OCI-LY7 (cell line): ENCODE results near the gene MEAF6. TPM values are rescaled to one million over a fixed set of nuclear protein-coding genes. Genes with fewer than 3 reads are reported as not detected.
A peak's percentile ranks its signal among the peaks of the same experiment; 100 is the strongest.

Experiments
- BruUV-seq: library from RNA; stranded (reverse); fragments of 400-500 nt; replicated peaks from 2 replicates; lab custom pipeline; 2021; lab: Mats Ljungman, UMichigan
- CTCF ChIA-PET: fragments of 300-600 bp; sonication (Branson Sonifier 250); formaldehyde crosslinking; loops from one replicate; lab custom pipeline; 2022; ENCODE audit warnings: antibody characterized with exemption; ENCODE audit not compliant: unreplicated experiment; lab: Charles Lee
- POLR2A ChIA-PET: fragments of 300-600 bp; sonication (Branson Sonifier 250); formaldehyde crosslinking; loops from one replicate; lab custom pipeline; 2022; ENCODE audit warnings: antibody characterized with exemption; lab: Charles Lee
- DNase-seq: peaks from one replicate; pipeline ENCODE4 v3.0.0-alpha.2; 2015; ENCODE audit warnings: low spot score
- H2AFZ ChIP-seq: fragments of 200-600 bp; sonication (generic), shearing (Covaris generic); 2 replicates; pipeline ENCODE4 v1.6.1; 2014; ENCODE audit warnings: mild to moderate bottlenecking, antibody characterized with exemption, low read length, moderate library complexity
- H3K27ac ChIP-seq: fragments of 200-600 bp; sonication (generic); 2 replicates; pipeline ENCODE4 v1.5.1; 2014; ENCODE audit warnings: mixed run types, low read depth, mild to moderate bottlenecking, moderate library complexity, low read length, inconsistent platforms; ENCODE audit not compliant: poor library complexity, severe bottlenecking
- H3K36me3 ChIP-seq: fragments of 200-600 bp; sonication (generic); 2 replicates; pipeline ENCODE4 v1.6.1; 2014; ENCODE audit warnings: mild to moderate bottlenecking, antibody characterized with exemption, low read length, moderate library complexity, mixed read lengths; ENCODE audit not compliant: insufficient read depth
- H3K4me1 ChIP-seq: fragments of 200-600 bp; sonication (generic); 2 replicates; pipeline ENCODE4 v1.5.1; 2014; ENCODE audit warnings: mild to moderate bottlenecking, low read length; ENCODE audit not compliant: insufficient read depth, poor library complexity, severe bottlenecking
- H3K4me2 ChIP-seq: fragments of 200-600 bp; sonication (generic); 2 replicates; pipeline ENCODE4 v1.6.1; 2014; ENCODE audit warnings: mild to moderate bottlenecking, low read length
- H3K4me3 ChIP-seq: fragments of 200-600 bp; sonication (generic); 2 replicates; pipeline ENCODE4 v1.5.1; 2014; ENCODE audit warnings: mild to moderate bottlenecking, low read depth, low read length; ENCODE audit not compliant: poor library complexity, severe bottlenecking
- H3K79me2 ChIP-seq: fragments of 200-600 bp; sonication (generic); 2 replicates; pipeline ENCODE4 v1.6.1; 2016; ENCODE audit warnings: low read depth, mild to moderate bottlenecking, low read length, moderate library complexity, mixed read lengths; ENCODE audit not compliant: insufficient read depth
- H3K9me2 ChIP-seq: fragments of 200-600 bp; sonication (generic); 2 replicates; pipeline ENCODE4 v1.6.1; 2016; ENCODE audit warnings: mild to moderate bottlenecking, low read length, mixed read lengths; ENCODE audit not compliant: insufficient read depth
- H3K9me3 ChIP-seq: fragments of 200-600 bp; sonication (generic); 2 replicates; pipeline ENCODE4 v1.6.1; 2014; ENCODE audit warnings: mild to moderate bottlenecking, mixed run types, low read length, mixed read lengths
- H4K20me1 ChIP-seq: fragments of 200-600 bp; sonication (generic); 2 replicates; pipeline ENCODE4 v1.6.1; 2014; ENCODE audit warnings: mild to moderate bottlenecking, antibody characterized with exemption, low read length, moderate library complexity, mixed read lengths; ENCODE audit not compliant: insufficient read depth
- EZH2phosphoT487 ChIP-seq: fragments of 200-600 bp; sonication (generic); IDR thresholded peaks from 2 replicates; pipeline ENCODE4 v1.6.1; 2018; ENCODE audit warnings: low read depth, borderline replicate concordance, mild to moderate bottlenecking, mixed run types, antibody characterized with exemption, low read length, moderate library complexity, mixed read lengths
- intact Hi-C: fragments of 100-400 bp; cut with micrococcal nuclease; formaldehyde crosslinking; loops from one replicate; pipeline ENCODE4 v1.10.0; 2022; ENCODE audit not compliant: unreplicated experiment
- total RNA-seq, 2 experiments: library from RNA; depleted of rRNA in 1 of 2; stranded (reverse); fragments of >200 nt in 1 of 2; shearing (Covaris generic) in 1 of 2; gene quantifications; 2 replicates each; pipeline ENCODE4 v1.2.3, GENCODE V29; 2014 to 2022
- TF ChIP-seq, protein P1 (sequence below): fragments of 200-600 bp; sonication (generic); conservative IDR thresholded peaks from 2 replicates; pipeline ENCODE4 v1.5.1; 2014; ENCODE audit warnings: mild to moderate bottlenecking, antibody characterized with exemption, low read length, moderate library complexity, mixed read lengths

The MEAF6 gene
- total RNA-seq, 2 experiments from 2014 or later: 69.8 to 74.3 TPM

DNA sequence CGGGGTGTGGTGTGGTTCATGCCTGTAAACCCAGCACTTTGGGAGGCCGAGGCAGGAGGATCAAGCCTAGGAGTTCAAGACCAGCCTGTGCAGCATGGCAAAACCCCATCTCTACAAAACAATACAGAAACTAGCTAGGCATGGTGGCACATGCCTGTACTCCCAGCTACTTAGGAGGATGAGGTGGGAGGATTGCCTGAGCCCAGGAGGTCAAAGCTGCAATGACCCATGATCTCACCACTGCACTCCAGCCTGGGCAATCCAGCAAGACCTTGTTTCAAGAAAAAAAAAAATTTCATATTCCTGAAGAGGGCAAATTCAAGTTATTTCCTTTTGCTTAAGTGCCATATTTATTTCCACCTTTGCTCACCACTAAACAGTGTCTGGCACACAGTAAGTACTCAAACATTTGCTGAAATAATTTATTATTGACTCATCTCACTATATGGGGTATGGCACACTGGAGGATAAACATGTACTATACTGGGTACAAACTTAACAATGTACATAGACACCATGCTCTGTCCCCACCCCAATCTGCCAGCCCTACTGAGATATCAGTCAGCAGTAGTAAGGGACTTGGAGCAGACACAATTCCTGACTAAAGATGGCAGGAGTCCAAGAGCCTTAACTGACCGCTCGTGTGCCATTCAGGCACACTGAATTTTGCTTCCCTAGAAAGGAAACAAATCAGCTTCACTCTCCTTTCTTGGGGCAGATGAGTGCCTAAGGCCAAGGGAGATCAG is 15.5 kb downstream of the MEAF6 start:
- Histone ChIP-seq H3K79me2 (no peaks in the 10 kb centered on the region), H3K9me2 (no peaks in the 10 kb centered on the region), H3K4me1 (no peaks in the 10 kb centered on the region), H3K9me3 (no peaks in the 10 kb centered on the region), H3K4me2 (no peak overlapping the region), H2AFZ (no peak overlapping the region), H4K20me1 (no peaks in the 10 kb centered on the region), H3K4me3 (no peak overlapping the region), H3K27ac (no peak overlapping the region), H3K36me3 (peaks cover 78% of the 10 kb centered on the region)
- TF ChIP-seq, protein P1, sequence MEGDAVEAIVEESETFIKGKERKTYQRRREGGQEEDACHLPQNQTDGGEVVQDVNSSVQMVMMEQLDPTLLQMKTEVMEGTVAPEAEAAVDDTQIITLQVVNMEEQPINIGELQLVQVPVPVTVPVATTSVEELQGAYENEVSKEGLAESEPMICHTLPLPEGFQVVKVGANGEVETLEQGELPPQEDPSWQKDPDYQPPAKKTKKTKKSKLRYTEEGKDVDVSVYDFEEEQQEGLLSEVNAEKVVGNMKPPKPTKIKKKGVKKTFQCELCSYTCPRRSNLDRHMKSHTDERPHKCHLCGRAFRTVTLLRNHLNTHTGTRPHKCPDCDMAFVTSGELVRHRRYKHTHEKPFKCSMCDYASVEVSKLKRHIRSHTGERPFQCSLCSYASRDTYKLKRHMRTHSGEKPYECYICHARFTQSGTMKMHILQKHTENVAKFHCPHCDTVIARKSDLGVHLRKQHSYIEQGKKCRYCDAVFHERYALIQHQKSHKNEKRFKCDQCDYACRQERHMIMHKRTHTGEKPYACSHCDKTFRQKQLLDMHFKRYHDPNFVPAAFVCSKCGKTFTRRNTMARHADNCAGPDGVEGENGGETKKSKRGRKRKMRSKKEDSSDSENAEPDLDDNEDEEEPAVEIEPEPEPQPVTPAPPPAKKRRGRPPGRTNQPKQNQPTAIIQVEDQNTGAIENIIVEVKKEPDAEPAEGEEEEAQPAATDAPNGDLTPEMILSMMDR: no peak
- no peak for TF ChIP-seq EZH2phosphoT487
- no TSS peak for BruUV-seq
- no peak for DNase-seq
- POLR2A ChIA-PET: interaction anchor here (1.1 to 1.9 kb wide), 2 partner anchors 11 to 13 kb away, joined by 4 to 5 read pairs; no protein-coding TSS in a partner anchor
- CTCF ChIA-PET: no interaction called here
- intact Hi-C loops: no loop called here

DNA sequence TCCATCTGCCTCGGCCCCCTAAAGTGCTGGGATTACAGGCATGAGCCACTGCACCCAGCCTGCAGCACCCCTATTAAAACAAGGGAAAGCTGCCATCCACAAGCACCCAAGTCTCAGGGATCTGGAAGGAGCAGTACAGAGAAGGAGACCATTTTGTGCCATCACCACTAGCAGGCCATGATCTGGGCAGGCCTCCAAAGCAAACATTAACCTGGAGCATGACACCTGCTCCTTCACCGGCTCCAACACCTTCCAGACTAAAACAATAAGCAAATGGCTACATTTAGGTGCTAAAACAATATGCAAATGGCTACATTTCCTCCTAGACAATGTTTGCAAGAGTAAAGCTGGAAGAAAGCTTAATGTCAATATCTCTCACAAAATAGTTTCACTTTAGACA is 16.7 kb downstream of the MEAF6 start:
- H3K4me2 ChIP-seq: no peak overlapping the region
- H3K36me3 ChIP-seq: peaks cover 78% of the 10 kb centered on the region
- no peak overlapping the region for H3K27ac ChIP-seq
- no TSS peak for BruUV-seq
- no peak overlapping the region for H3K4me3 ChIP-seq
- no peaks in the 10 kb centered on the region for H3K9me3 ChIP-seq
- H2AFZ ChIP-seq: no peak overlapping the region
- no peaks in the 10 kb centered on the region for H3K4me1 ChIP-seq
- intact Hi-C loops: no loop called here
- no peaks in the 10 kb centered on the region for H3K9me2 ChIP-seq
- ChIA-PET CTCF (no interaction called here), POLR2A (interaction anchor here (0.6 to 1.1 kb wide), 3 partner anchors 8 to 12 kb away, joined by 3 to 5 read pairs (median 4); no protein-coding TSS in a partner anchor)
- DNase-seq: no peak
- no peaks in the 10 kb centered on the region for H3K79me2 ChIP-seq
- TF ChIP-seq, protein P1: no peak
- TF ChIP-seq EZH2phosphoT487: no peak
- no peaks in the 10 kb centered on the region for H4K20me1 ChIP-seq

- Histone ChIP-seq H3K9me2 (no peaks in the 10 kb centered on the region), H4K20me1 (no peaks in the 10 kb centered on the region), H2AFZ (no peak overlapping the region), H3K4me2 (no peak overlapping the region), H3K79me2 (no peaks in the 10 kb centered on the region), H3K4me1 (no peaks in the 10 kb centered on the region), H3K4me3 (no peak overlapping the region), H3K36me3 (peaks cover 76% of the 10 kb centered on the region), H3K27ac (no peak overlapping the region), H3K9me3 (no peaks in the 10 kb centered on the region)
- no peak for DNase-seq
- intact Hi-C loops: no loop called here
- ChIA-PET POLR2A (interaction anchor here (0.7 to 1.6 kb wide), 7 partner anchors 21 to 948 kb away, joined by 3 to 5 read pairs (median 4); partner anchors contain the start of gene ZC3H12A), CTCF (no interaction called here)
- TF ChIP-seq EZH2phosphoT487: no peak
- TF ChIP-seq, protein P1: no peak
- TSS peak; percentile 11 for BruUV-seq
These were observed 18.7 kb downstream of the MEAF6 start for GRCh38 chr1:37495875-37496274.
